ENCODE results near the gene METTL16. TPM values are rescaled to one million over a fixed set of nuclear protein-coding genes. Genes with fewer than 3 reads are reported as not detected.

METTL16 gene
- total and polyA plus RNA-seq, 2 of the 8 experiments (the other 6 are each of a cell fraction or from before 2014, with no cell fraction given), result 22.8 to 59.4 TPM

GRCh38 chr17:2481760-2482159 is 29.9 kb downstream of the METTL16 start:
- FAIRE-seq (no peak), DNase-seq (ENCODE audit: low read depth in 1 of 2, low spot score in 2 of 2) (no peak)
- Histone ChIP-seq H3K9ac (replicated peaks in 1 of 4; ENCODE audit: extremely low read depth in 1 of 4, low read depth in 3 of 4, low read length in 3 of 4) (no peak overlapping the region), H4K5ac (ENCODE audit: insufficient read length, low read depth, low read length) (no peak overlapping the region), H2BK120ac (replicated peaks; ENCODE audit: low read depth, low read length) (no peak overlapping the region), H3K23me2 (ENCODE audit: low read depth, low read length) (no peaks in the 10 kb centered on the region), H3K56ac (replicated peaks; ENCODE audit: insufficient read length, low read depth, low read length) (no peak overlapping the region), H2AFZ (ENCODE audit: low read length) (no peak overlapping the region), H4K20me1 (replicated peaks in 1 of 2; ENCODE audit: control insufficient read depth in 1 of 2, insufficient read depth in 2 of 2, low read length in 2 of 2) (peaks cover 0 to 7% of the 10 kb centered on the region in 2 experiments), H4K91ac (replicated peaks; ENCODE audit: insufficient read length, low read length) (no peak overlapping the region), H2BK5ac (ENCODE audit: low read depth, low read length) (no peak overlapping the region), H3K36me3 (ENCODE audit: control insufficient read depth in 2 of 4, insufficient read depth in 4 of 4, low read length in 3 of 4) (peaks cover 0 to 11% (median 3%) of the 10 kb centered on the region in 4 experiments; a peak in 4 of 8 replicates), H3K23ac (ENCODE audit: insufficient read length) (no peak overlapping the region), H3K4me1 (replicated peaks in 1 of 4; ENCODE audit: control insufficient read depth in 3 of 4, insufficient read depth in 4 of 4, low read length in 3 of 4) (peaks cover 0 to 9% (median 4%) of the 10 kb centered on the region in 4 experiments; a peak in 5 of 7 replicates), H3K79me2 (ENCODE audit: control insufficient read depth in 1 of 2, insufficient read depth in 2 of 2, low read length in 2 of 2) (peaks cover 0 to 72% of the 10 kb centered on the region in 2 experiments; a peak in 2 of 4 replicates), H2AK5ac (ENCODE audit: low read depth, low read length) (no peak overlapping the region), H3K14ac (ENCODE audit: insufficient read length) (no peak overlapping the region), H3K4ac (replicated peaks; ENCODE audit: insufficient read length, low read depth, low read length) (no peak overlapping the region), H3K4me3 (ENCODE audit: extremely low read depth in 1 of 4, insufficient read depth in 2 of 4, low read depth in 3 of 4, low read length in 4 of 4) (no peak overlapping the region), H2BK20ac (ENCODE audit: low read length) (no peak overlapping the region), H3K27me3 (replicated peaks in 1 of 4; ENCODE audit: control insufficient read depth in 3 of 4, extremely low read depth in 1 of 4, insufficient read depth in 3 of 4, low read length in 3 of 4) (no peaks in the 10 kb centered on the region), H4K8ac (ENCODE audit: extremely low read depth, insufficient read depth, low read length) (no peak overlapping the region), H2BK12ac (ENCODE audit: low read depth, low read length) (no peak overlapping the region), H2BK15ac (ENCODE audit: low read length) (no peak overlapping the region), H3K27ac (ENCODE audit: low read depth, low read length) (no peak overlapping the region), H3K4me2 (ENCODE audit: insufficient read depth in 1 of 2, low read depth in 2 of 2, low read length in 2 of 2) (no peak overlapping the region), H3K79me1 (ENCODE audit: low read depth, low read length) (peaks cover 9% of the 10 kb centered on the region), H3K18ac (ENCODE audit: extremely low read depth, low read length) (no peak overlapping the region), H3K9me3 (ENCODE audit: insufficient read depth in 2 of 2, low read depth in 1 of 2, low read length in 1 of 2) (no peaks in the 10 kb centered on the region)
- POLR2A ChIA-PET (ENCODE audit: partially characterized antibody), result interaction anchor here (1.5 to 1.6 kb wide), 2 partner anchors 8 to 15 kb away, joined by 3 to 4 read pairs; no protein-coding TSS in a partner anchor
- 97% methylated on average over 2 of the region's 2 CpGs; no CpG with 5 or more reads in 1 of the 2 experiments for WGBS, 2 experiments (ENCODE audit: extremely low coverage in 1 of 2, insufficient coverage in 1 of 2, insufficient read length in 1 of 2, insufficient replicate concordance in 2 of 2, low coverage in 1 of 2, low lambda C conversion rate in 2 of 2, missing lambda C conversion rate in 1 of 2)
- CTCF ChIA-PET (ENCODE audit: partially characterized antibody), result interaction anchor here (1.0 kb wide), 1 partner anchor 66 kb away, joined by 3 read pairs; no protein-coding TSS in a partner anchor
- TF ChIP-seq BCL11A (IDR thresholded peaks at IDR 0.05; ENCODE audit: low read depth in 2 of 2, low read length in 2 of 2) (no peak), NANOG (IDR thresholded peaks at IDR 0.05; ENCODE audit: insufficient read depth, low read depth, low read length, poor library complexity, severe bottlenecking) (no peak), POU5F1 (IDR thresholded peaks at IDR 0.05; ENCODE audit: low read depth, low read length) (no peak), TAF1 (IDR thresholded peaks at IDR 0.05; ENCODE audit: low read depth, low read length) (no peak), HDAC2 (IDR thresholded peaks at IDR 0.05; ENCODE audit: borderline replicate concordance in 1 of 2, low read depth in 2 of 2, low read length in 2 of 2) (no peak), KDM1A (IDR thresholded peaks at IDR 0.05; ENCODE audit: borderline replicate concordance, low read length) (no peak), POLR2A (IDR thresholded peaks at IDR 0.05; ENCODE audit: control extremely low read depth in 1 of 2, low read depth in 2 of 2, low read length in 2 of 2) (no peak), YY1 (IDR thresholded peaks at IDR 0.05; ENCODE audit: low read depth, low read length) (no peak), EGR1 (IDR thresholded peaks at IDR 0.05; ENCODE audit: borderline replicate concordance, low read depth, low read length) (no peak), HDAC6 (IDR thresholded peaks at IDR 0.05; ENCODE audit: low read depth, low read length) (no peak), JUN (IDR thresholded peaks at IDR 0.05; ENCODE audit: low read depth, low read length) (no peak), SP4 (IDR thresholded peaks at IDR 0.05; ENCODE audit: low read length) (no peak)
